ENCODE measurements around the gene PGBD5. TPM values are rescaled to one million over a fixed set of nuclear protein-coding genes. Genes with fewer than 3 reads are reported as not detected.

Gene PGBD5
- total and polyA plus RNA-seq, 2 donors (not counting 1 experiment from before 2014, with no cell fraction given) = 0.10 to 0.17 TPM

- no peak overlapping the region for H3K4me3 ChIP-seq (replicated peaks in 1 of 4; ENCODE audit: control extremely low read depth in 1 of 4, insufficient read depth in 1 of 4, low read depth in 3 of 4, low read length in 4 of 4)
- no peak overlapping the region for H3K27ac ChIP-seq (ENCODE audit: insufficient read depth, low read length)
- H4K20me1 ChIP-seq (ENCODE audit: control insufficient read depth, extremely low read depth, insufficient read depth, low read length) = no peaks in the 10 kb centered on the region
- H3K9ac ChIP-seq (ENCODE audit: insufficient read depth, low read length) = no peak overlapping the region
- no peaks in the 10 kb centered on the region for H3K27me3 ChIP-seq (ENCODE audit: control insufficient read depth, insufficient read depth, low read length)
- DNase-seq (ENCODE audit: low read depth in 2 of 2) = no peak
- no peak for TF ChIP-seq EZH2 (IDR thresholded peaks at IDR 0.05; ENCODE audit: low read length, missing control alignments)
- no peak for TF ChIP-seq CTCF (conservative IDR thresholded peaks at IDR 0.05 in 1 of 2, IDR thresholded peaks at IDR 0.05 in 1 of 2; ENCODE audit: low read depth in 1 of 2, low read length in 2 of 2)
- H3K79me2 ChIP-seq (ENCODE audit: control insufficient read depth, insufficient read depth, low read length) = no peaks in the 10 kb centered on the region
- no peak overlapping the region for H2AFZ ChIP-seq (ENCODE audit: low read length)
- H3K4me2 ChIP-seq (ENCODE audit: extremely low read depth, insufficient read depth, low read length) = no peak overlapping the region
- peaks cover 17% of the 10 kb centered on the region for H3K36me3 ChIP-seq (ENCODE audit: control insufficient read depth, insufficient read depth, low read length)
- no peaks in the 10 kb centered on the region for H3K4me1 ChIP-seq (ENCODE audit: control insufficient read depth, extremely low read depth, insufficient read depth, low read length)
- no peaks in the 10 kb centered on the region for H3K9me3 ChIP-seq (ENCODE audit: control insufficient read depth, insufficient read depth, low read depth, low read length)
Measured at GRCh38 chr1:230278376-230278775, 147.8 kb downstream of the PGBD5 start.

- Histone ChIP-seq H3K27ac (ENCODE audit: insufficient read depth, low read length) (no peak overlapping the region), H3K4me1 (ENCODE audit: control insufficient read depth, extremely low read depth, insufficient read depth, low read length) (no peaks in the 10 kb centered on the region), H3K4me3 (replicated peaks in 1 of 4; ENCODE audit: control extremely low read depth in 1 of 4, insufficient read depth in 1 of 4, low read depth in 3 of 4, low read length in 4 of 4) (no peak overlapping the region), H3K9ac (ENCODE audit: insufficient read depth, low read length) (no peak overlapping the region), H3K4me2 (ENCODE audit: extremely low read depth, insufficient read depth, low read length) (no peak overlapping the region), H4K20me1 (ENCODE audit: control insufficient read depth, extremely low read depth, insufficient read depth, low read length) (no peaks in the 10 kb centered on the region), H3K36me3 (ENCODE audit: control insufficient read depth, insufficient read depth, low read length) (peaks cover 17% of the 10 kb centered on the region), H3K27me3 (ENCODE audit: control insufficient read depth, insufficient read depth, low read length) (no peaks in the 10 kb centered on the region), H3K9me3 (ENCODE audit: control insufficient read depth, insufficient read depth, low read depth, low read length) (no peaks in the 10 kb centered on the region), H2AFZ (ENCODE audit: low read length) (no peak overlapping the region), H3K79me2 (ENCODE audit: control insufficient read depth, insufficient read depth, low read length) (no peaks in the 10 kb centered on the region)
- TF ChIP-seq EZH2 (IDR thresholded peaks at IDR 0.05; ENCODE audit: low read length, missing control alignments) = no peak
- TF ChIP-seq CTCF (conservative IDR thresholded peaks at IDR 0.05 in 1 of 2, IDR thresholded peaks at IDR 0.05 in 1 of 2; ENCODE audit: low read depth in 1 of 2, low read length in 2 of 2) = no peak
- DNase-seq (ENCODE audit: low read depth in 2 of 2) = no peak
Measured at GRCh38 chr1:230277201-230278025, 148.7 kb downstream of the PGBD5 start.

GRCh38 chr1:230276401-230276800 lies 149.7 kb downstream of the PGBD5 start:
- Histone ChIP-seq H3K9ac (ENCODE audit: insufficient read depth, low read length) (no peak overlapping the region), H2AFZ (ENCODE audit: low read length) (no peak overlapping the region), H3K9me3 (ENCODE audit: control insufficient read depth, insufficient read depth, low read depth, low read length) (no peaks in the 10 kb centered on the region), H3K27me3 (ENCODE audit: control insufficient read depth, insufficient read depth, low read length) (no peaks in the 10 kb centered on the region), H3K27ac (ENCODE audit: insufficient read depth, low read length) (no peak overlapping the region), H3K79me2 (ENCODE audit: control insufficient read depth, insufficient read depth, low read length) (no peaks in the 10 kb centered on the region), H3K36me3 (ENCODE audit: control insufficient read depth, insufficient read depth, low read length) (peaks cover 17% of the 10 kb centered on the region), H3K4me2 (ENCODE audit: extremely low read depth, insufficient read depth, low read length) (no peak overlapping the region), H4K20me1 (ENCODE audit: control insufficient read depth, extremely low read depth, insufficient read depth, low read length) (no peaks in the 10 kb centered on the region), H3K4me1 (ENCODE audit: control insufficient read depth, extremely low read depth, insufficient read depth, low read length) (no peaks in the 10 kb centered on the region), H3K4me3 (replicated peaks in 1 of 4; ENCODE audit: control extremely low read depth in 1 of 4, insufficient read depth in 1 of 4, low read depth in 3 of 4, low read length in 4 of 4) (no peak overlapping the region)
- no peak for TF ChIP-seq CTCF (conservative IDR thresholded peaks at IDR 0.05 in 1 of 2, IDR thresholded peaks at IDR 0.05 in 1 of 2; ENCODE audit: low read depth in 1 of 2, low read length in 2 of 2)
- TF ChIP-seq EZH2 (IDR thresholded peaks at IDR 0.05; ENCODE audit: low read length, missing control alignments) = no peak
- DNase-seq (ENCODE audit: low read depth in 2 of 2) = no peak

Data from fibroblast of lung (primary cell).